Umbilical cord (tissue), 2 donors: Measurements from ENCODE around the gene KCNMA1. TPM values are rescaled to one million over a fixed set of nuclear protein-coding genes. Genes with fewer than 3 reads are reported as not detected.
"Not testable (repeated sequence)": the region's sequence is repeated elsewhere in the genome, so short reads cannot be mapped to it uniquely, and the experiment has no call there.

Source experiments
- DNase-seq: peaks from one replicate; pipeline ENCODE4 v3.0.0-alpha.2; 2015; ENCODE audit warnings: low spot score
- total RNA-seq: library from RNA; depleted of rRNA; stranded (reverse); fragments of >200 nt; gene quantifications from one replicate; pipeline ENCODE4 v1.2.3, GENCODE V29; 2014; ENCODE audit warnings: low replicate concordance; ENCODE audit not compliant: insufficient read depth

The KCNMA1 gene
- total RNA-seq, 1 donor from 2014 or later: 79.2 TPM

GRCh38 chr10:77664008-77664407, 26.4 kb upstream of the KCNMA1 start:
- DNase-seq: no peak

GRCh38 chr10:77661674-77662073, 24.1 kb upstream of the KCNMA1 start:
- no peak for DNase-seq

GRCh38 chr10:77661100-77661499, 23.5 kb upstream of the KCNMA1 start:
- DNase-seq: no peak

- not testable (repeated sequence) for DNase-seq
These were observed 21.6 kb upstream of the KCNMA1 start for GRCh38 chr10:77659046-77659670.

GRCh38 chr10:77653210-77653609, 15.6 kb upstream of the KCNMA1 start:
- no peak for DNase-seq

- no peak for DNase-seq
These were observed 12.0 kb upstream of the KCNMA1 start for GRCh38 chr10:77649333-77650331.

GRCh38 chr10:77648472-77648871, 10.9 kb upstream of the KCNMA1 start:
- no peak for DNase-seq

- no peak for DNase-seq
These were observed 10.1 kb upstream of the KCNMA1 start for GRCh38 chr10:77647543-77648293.

GRCh38 chr10:77644557-77645243, 7.1 kb upstream of the KCNMA1 start:
- no peak for DNase-seq

GRCh38 chr10:77643795-77644468, 6.3 kb upstream of the KCNMA1 start:
- no peak for DNase-seq

GRCh38 chr10:77641788-77642397, 4.3 kb upstream of the KCNMA1 start:
- DNase-seq: peak; percentile 88

GRCh38 chr10:77641344-77641743, 3.7 kb upstream of the KCNMA1 start:
- DNase-seq: no peak

- DNase-seq: no peak
These were observed 2.6 kb upstream of the KCNMA1 start for GRCh38 chr10:77640167-77640566.

GRCh38 chr10:77639756-77640155, 2.1 kb upstream of the KCNMA1 start:
- no peak for DNase-seq

GRCh38 chr10:77638321-77639101, 903 bp upstream of the KCNMA1 start:
- peak; percentile 61 for DNase-seq

GRCh38 chr10:77636967-77637531, 559 bp downstream of the KCNMA1 start:
- DNase-seq: no peak

GRCh38 chr10:77636282-77636966, 1.2 kb downstream of the KCNMA1 start:
- no peak for DNase-seq

GRCh38 chr10:77635402-77636227, 2.0 kb downstream of the KCNMA1 start:
- no peak for DNase-seq
